Mammary epithelial cell (primary cell): ENCODE results near the gene NF1.

Source experiments
- CTCF ChIP-seq, 2 donors: IDR thresholded peaks in 1 of 2; conservative IDR thresholded peaks in 1 of 2; 2 replicates each; pipeline ENCODE4 v1.5.1; 2011 to 2012; ENCODE audit warnings: inconsistent platforms in 2 of 2, low read length in 2 of 2, mild to moderate bottlenecking in 2 of 2, control low read depth in 1 of 2, low read depth in 1 of 2; ENCODE audit not compliant: insufficient read depth in 1 of 2; ENCODE audit errors: extremely low read depth in 1 of 2
- EZH2 ChIP-seq: IDR thresholded peaks from 2 replicates; pipeline ENCODE4 v1.6.1; 2012; ENCODE audit warnings: low read length, inconsistent platforms, borderline replicate concordance

GRCh38 chr17:31405890-31406371 is 311.2 kb downstream of the NF1 start:
- TF ChIP-seq CTCF (conservative IDR thresholded peaks at IDR 0.05 in 1 of 2, IDR thresholded peaks at IDR 0.05 in 1 of 2; ENCODE audit: extremely low read depth in 1 of 2, insufficient read depth in 1 of 2, low read depth in 1 of 2, low read length in 2 of 2): no peak
- TF ChIP-seq EZH2: no peak
